Colonic mucosa (tissue), 4 donors: ENCODE measurements around the gene SLC2A11. TPM values are rescaled to one million over a fixed set of nuclear protein-coding genes. Genes with fewer than 3 reads are reported as not detected.

ENCODE experiments used
- DNase-seq: peaks from one replicate; pipeline ENCODE4 v3.0.0-alpha.2; 2020
- H3K27ac ChIP-seq: fragments of 200-600 bp; one replicate; pipeline ENCODE4 v1.8.0; 2021
- H3K27me3 ChIP-seq: fragments of 200-600 bp; one replicate; pipeline ENCODE4 v1.8.0; 2021
- H3K36me3 ChIP-seq: fragments of 200-600 bp; one replicate; pipeline ENCODE4 v1.8.0; 2021
- H3K4me1 ChIP-seq: fragments of 200-600 bp; one replicate; pipeline ENCODE4 v1.8.0; 2021; ENCODE audit warnings: mild to moderate bottlenecking
- H3K4me3 ChIP-seq: fragments of 200-600 bp; one replicate; pipeline ENCODE4 v1.8.0; 2021
- H3K9ac ChIP-seq, 2 donors: one replicate each; pipeline ENCODE4 v1.7.0; 2013; ENCODE audit warnings: control low read depth in 2 of 2, low read depth in 2 of 2, low read length in 2 of 2
- H3K9me3 ChIP-seq: fragments of 200-600 bp; one replicate; pipeline ENCODE4 v1.8.0; 2021
- intact Hi-C: fragments of 100-400 bp; cut with DNase I; formaldehyde crosslinking; loops from one replicate; pipeline ENCODE4 v1.14.1; 2022
- total RNA-seq, 2 donors: library from RNA; stranded (reverse); fragmentation: NEBNext Ultra II Directional in 1 of 2; extraction: Animal tissue kit (Norgen Biotek cat#: 25700) in 1 of 2; gene quantifications; one replicate each; pipeline ENCODE4 v1.2.1, GENCODE V29; 2021
- TF ChIP-seq, protein P1 (sequence below): fragments of 200-600 bp; IDR thresholded peaks from one replicate; pipeline ENCODE4 v1.8.0; 2022; ENCODE audit warnings: antibody characterized with exemption, mild to moderate bottlenecking
- donor health status: healthy.
- donor health status: DM: no; HTN: no; CAD: no.
- donor health status: DM: no; HTN: no; CAD: no.

SLC2A11 gene
- total RNA-seq, 2 donors from 2014 or later: 8.3 to 9.6 TPM

DNA sequence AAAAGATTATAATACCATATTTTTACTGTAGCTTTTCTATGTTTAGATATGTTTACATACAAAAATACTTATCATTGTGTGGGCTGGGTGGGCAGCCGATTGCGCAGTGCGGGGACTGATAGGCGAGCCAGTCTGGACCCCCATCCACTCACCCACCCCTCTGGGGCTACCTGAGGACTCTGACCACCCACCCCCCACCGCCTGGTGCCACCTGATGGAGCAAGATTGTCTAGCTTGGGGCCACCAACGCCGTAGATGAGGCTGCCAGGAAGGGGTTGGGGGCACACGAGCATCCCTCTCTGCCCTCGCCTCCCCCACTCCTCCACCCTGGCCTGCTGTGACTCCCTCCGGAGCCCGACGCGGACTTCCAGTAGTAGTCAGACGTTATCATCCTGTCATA lies 68.9 kb downstream of the SLC2A11 start:
- TF ChIP-seq, protein P1, sequence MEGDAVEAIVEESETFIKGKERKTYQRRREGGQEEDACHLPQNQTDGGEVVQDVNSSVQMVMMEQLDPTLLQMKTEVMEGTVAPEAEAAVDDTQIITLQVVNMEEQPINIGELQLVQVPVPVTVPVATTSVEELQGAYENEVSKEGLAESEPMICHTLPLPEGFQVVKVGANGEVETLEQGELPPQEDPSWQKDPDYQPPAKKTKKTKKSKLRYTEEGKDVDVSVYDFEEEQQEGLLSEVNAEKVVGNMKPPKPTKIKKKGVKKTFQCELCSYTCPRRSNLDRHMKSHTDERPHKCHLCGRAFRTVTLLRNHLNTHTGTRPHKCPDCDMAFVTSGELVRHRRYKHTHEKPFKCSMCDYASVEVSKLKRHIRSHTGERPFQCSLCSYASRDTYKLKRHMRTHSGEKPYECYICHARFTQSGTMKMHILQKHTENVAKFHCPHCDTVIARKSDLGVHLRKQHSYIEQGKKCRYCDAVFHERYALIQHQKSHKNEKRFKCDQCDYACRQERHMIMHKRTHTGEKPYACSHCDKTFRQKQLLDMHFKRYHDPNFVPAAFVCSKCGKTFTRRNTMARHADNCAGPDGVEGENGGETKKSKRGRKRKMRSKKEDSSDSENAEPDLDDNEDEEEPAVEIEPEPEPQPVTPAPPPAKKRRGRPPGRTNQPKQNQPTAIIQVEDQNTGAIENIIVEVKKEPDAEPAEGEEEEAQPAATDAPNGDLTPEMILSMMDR: no peak
- H3K36me3 ChIP-seq: no peaks in the 10 kb centered on the region
- H3K27ac ChIP-seq: no peak overlapping the region
- H3K4me3 ChIP-seq: no peak overlapping the region
- H3K9ac ChIP-seq: no peak overlapping the region
- intact Hi-C loops: no loop called here
- no peaks in the 10 kb centered on the region for H3K27me3 ChIP-seq
- DNase-seq: no peak
- no peaks in the 10 kb centered on the region for H3K4me1 ChIP-seq
- no peaks in the 10 kb centered on the region for H3K9me3 ChIP-seq

Other genes starting within 250 kb of the SLC2A11 start
- gene DRICH1, start 225.6 kb upstream of the SLC2A11 start, total RNA-seq: under 1 TPM; 0.35 to 0.79 TPM
- under 1 TPM; 0.35 to 0.45 TPM for gene RGL4, start 166.9 kb upstream of the SLC2A11 start, total RNA-seq
- gene ZNF70, start 106.8 kb upstream of the SLC2A11 start, total RNA-seq: 1 to 10 TPM; 2.8 to 3.5 TPM
- gene VPREB3, start 103.5 kb upstream of the SLC2A11 start, total RNA-seq: 1 to 10 TPM; 1.2 to 1.9 TPM
- gene C22orf15, start 94.9 kb upstream of the SLC2A11 start, total RNA-seq: not detected
- 100 to 1,000 TPM; 420 to 719 TPM for gene CHCHD10, start 89.9 kb upstream of the SLC2A11 start, total RNA-seq
- gene MMP11, start 85.0 kb upstream of the SLC2A11 start, total RNA-seq: 1 to 10 TPM; 2.3 to 4.5 TPM
- gene SMARCB1, start 70.9 kb upstream of the SLC2A11 start, total RNA-seq: 10 to 100 TPM; 77.8 to 96.0 TPM
- gene DERL3, start 18.9 kb upstream of the SLC2A11 start, total RNA-seq: 10 to 100 TPM in 1 of 2 donors, 1 to 10 TPM in 1; 9.1 to 20.2 TPM
- gene MIF, start 36.5 kb downstream of the SLC2A11 start, total RNA-seq: 100 to 1,000 TPM; 621 to 869 TPM
- gene GSTT2B, start 103.3 kb downstream of the SLC2A11 start, total RNA-seq: 1 to 10 TPM; 2.7 to 3.4 TPM
- 1 to 10 TPM; 3.0 to 4.7 TPM for gene DDTL, start 109.0 kb downstream of the SLC2A11 start, total RNA-seq
- 100 to 1,000 TPM; 291 to 328 TPM for gene DDT, start 116.6 kb downstream of the SLC2A11 start, total RNA-seq
- not detected for gene GSTT2, start 122.3 kb downstream of the SLC2A11 start, total RNA-seq
- gene GSTT4, start 147.6 kb downstream of the SLC2A11 start, total RNA-seq: not detected
- gene CABIN1, start 153.4 kb downstream of the SLC2A11 start, total RNA-seq: 10 to 100 TPM; 46.3 to 85.2 TPM